HFFc6 (cell line): ENCODE measurements around the gene KLHL10. TPM values are rescaled to one million over a fixed set of nuclear protein-coding genes. Genes with fewer than 3 reads are reported as not detected.

Experiments
- DNase-seq: peaks from one replicate; pipeline ENCODE4 v3.0.0-alpha.2; 2018
- H3K27ac Mint-ChIP-seq: 2 replicates; pipeline ENCODE4 v1.8.0; 2020; ENCODE audit warnings: mild to moderate bottlenecking, mixed read lengths
- H3K27me3 Mint-ChIP-seq: 2 replicates; pipeline ENCODE4 v1.8.0; 2021; ENCODE audit warnings: mild to moderate bottlenecking, moderate library complexity, mixed read lengths; ENCODE audit not compliant: insufficient read depth
- H3K36me3 Mint-ChIP-seq: 2 replicates; pipeline ENCODE4 v1.8.0; 2021; ENCODE audit warnings: low read depth, mixed read lengths
- H3K4me1 Mint-ChIP-seq: 2 replicates; pipeline ENCODE4 v1.8.0; 2020; ENCODE audit warnings: low read depth, mixed read lengths
- H3K4me3 Mint-ChIP-seq: 2 replicates; pipeline ENCODE4 v1.8.0; 2020; ENCODE audit warnings: mild to moderate bottlenecking, moderate library complexity, mixed read lengths
- H3K9me3 Mint-ChIP-seq: 2 replicates; pipeline ENCODE4 v1.8.0; 2020; ENCODE audit warnings: mild to moderate bottlenecking, mixed read lengths
- total RNA-seq, 6 experiments: library from RNA; stranded (reverse); fragmentation: NEBNext Ultra II Directional; extraction: Animal tissue kit (Norgen Biotek cat#: 25700); gene quantifications; 2 replicates in 1 of 6; 3 replicates in 5 of 6; pipeline ENCODE4 v1.2.3, GENCODE V29; 2021
- TF ChIP-seq, protein P1 (sequence below): fragments of 200-600 bp; sonication (generic); IDR thresholded peaks from 2 replicates; pipeline ENCODE4 v1.5.0; 2021; ENCODE audit warnings: antibody characterized with exemption, mild to moderate bottlenecking

KLHL10 gene
- total RNA-seq, 6 experiments from 2014 or later, result not detected

DNA sequence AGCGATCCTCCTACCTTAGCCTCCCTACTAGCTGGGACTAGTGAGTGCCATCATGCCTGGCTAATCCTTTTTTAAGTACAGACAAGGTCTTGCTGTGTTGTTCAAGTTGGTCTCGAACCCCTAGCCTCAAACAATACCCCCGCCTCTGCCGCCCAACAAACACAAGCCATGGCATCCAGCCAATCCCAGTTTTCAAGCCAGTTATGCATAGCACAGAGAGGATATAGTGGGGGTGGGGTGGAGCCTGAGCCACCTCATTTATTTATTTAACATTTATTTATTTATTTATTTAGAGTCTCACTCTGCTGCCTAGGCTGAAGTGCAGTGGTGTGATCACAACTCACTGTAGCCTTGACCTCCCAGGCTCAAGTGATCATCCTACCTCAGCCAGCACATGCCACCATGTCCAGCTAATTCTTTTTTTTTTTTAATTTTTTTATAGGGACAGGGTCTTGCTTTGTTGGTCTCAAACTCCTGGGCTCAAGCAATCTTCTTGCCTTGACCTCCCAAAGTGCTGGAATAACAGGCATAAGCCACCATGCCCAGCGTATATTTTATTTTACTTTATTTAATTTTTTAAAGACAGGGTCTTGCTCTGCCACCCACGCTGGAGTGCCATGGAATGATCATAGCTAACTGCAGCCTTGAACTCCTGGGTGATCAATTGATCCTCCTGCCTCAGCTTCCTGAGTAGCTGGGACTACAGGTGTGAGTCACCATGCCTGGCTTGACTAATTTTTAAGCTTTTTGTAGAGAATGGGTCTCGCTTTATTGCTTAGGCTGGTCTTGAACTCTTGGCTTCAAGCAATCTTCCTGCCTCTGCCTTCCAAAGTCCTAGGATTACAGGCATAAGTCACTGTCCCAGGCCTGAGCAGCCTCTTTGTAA lies 53.8 kb downstream of the KLHL10 start:
- TF ChIP-seq, protein P1, sequence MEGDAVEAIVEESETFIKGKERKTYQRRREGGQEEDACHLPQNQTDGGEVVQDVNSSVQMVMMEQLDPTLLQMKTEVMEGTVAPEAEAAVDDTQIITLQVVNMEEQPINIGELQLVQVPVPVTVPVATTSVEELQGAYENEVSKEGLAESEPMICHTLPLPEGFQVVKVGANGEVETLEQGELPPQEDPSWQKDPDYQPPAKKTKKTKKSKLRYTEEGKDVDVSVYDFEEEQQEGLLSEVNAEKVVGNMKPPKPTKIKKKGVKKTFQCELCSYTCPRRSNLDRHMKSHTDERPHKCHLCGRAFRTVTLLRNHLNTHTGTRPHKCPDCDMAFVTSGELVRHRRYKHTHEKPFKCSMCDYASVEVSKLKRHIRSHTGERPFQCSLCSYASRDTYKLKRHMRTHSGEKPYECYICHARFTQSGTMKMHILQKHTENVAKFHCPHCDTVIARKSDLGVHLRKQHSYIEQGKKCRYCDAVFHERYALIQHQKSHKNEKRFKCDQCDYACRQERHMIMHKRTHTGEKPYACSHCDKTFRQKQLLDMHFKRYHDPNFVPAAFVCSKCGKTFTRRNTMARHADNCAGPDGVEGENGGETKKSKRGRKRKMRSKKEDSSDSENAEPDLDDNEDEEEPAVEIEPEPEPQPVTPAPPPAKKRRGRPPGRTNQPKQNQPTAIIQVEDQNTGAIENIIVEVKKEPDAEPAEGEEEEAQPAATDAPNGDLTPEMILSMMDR, result no peak
- DNase-seq, result no peak
- Mint-ChIP-seq H3K4me3 (no peak overlapping the region), H3K36me3 (peaks cover 29% of the 10 kb centered on the region), H3K27ac (peak overlapping the region; percentile 52; the same call in 1 of the 2 replicates), H3K9me3 (no peaks in the 10 kb centered on the region), H3K4me1 (peaks cover 36% of the 10 kb centered on the region), H3K27me3 (peaks cover 11% of the 10 kb centered on the region)

DNA sequence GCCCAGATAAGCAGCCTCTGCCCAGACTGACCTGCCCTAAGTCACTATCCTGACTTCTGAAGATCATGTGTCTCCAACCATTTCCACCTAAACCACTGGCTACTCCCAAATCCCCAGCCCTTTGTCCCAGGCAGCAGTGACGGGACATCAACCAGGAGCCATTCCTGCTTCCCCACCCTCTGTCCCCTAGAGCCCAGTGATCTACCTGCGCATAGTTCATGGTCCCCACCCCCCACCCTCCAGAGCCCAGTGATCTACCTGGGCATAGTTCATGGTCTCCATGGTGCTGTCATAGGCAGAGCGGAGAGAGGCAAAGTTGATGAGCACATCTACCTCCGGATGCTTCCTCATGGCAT lies 54.4 kb downstream of the KLHL10 start:
- Mint-ChIP-seq H3K27me3 (peaks cover 11% of the 10 kb centered on the region), H3K36me3 (peaks cover 35% of the 10 kb centered on the region)

DNA sequence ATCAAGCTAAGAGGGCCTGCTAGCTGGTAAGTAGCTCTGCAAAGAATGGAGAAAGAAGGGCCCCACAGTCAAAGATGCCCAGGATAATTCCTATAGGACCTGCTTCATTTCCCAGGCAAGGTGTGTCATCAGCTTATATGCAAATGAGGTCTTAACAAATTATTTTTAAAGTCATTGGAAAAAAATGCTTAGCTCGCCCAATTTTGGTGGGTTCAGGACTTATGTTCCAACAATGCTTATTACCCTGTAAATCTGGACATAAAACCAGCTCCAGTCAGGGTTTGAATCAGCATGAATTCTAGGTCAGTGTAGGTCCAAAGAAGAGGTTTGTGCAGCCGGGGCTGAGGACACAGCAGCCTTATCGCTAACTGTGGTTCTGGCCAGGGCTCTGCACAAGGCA lies 55.8 kb downstream of the KLHL10 start:
- TF ChIP-seq, protein P1, result no peak
- H3K36me3 Mint-ChIP-seq, result peaks cover 44% of the 10 kb centered on the region
- H3K4me3 Mint-ChIP-seq, result no peak overlapping the region
- peaks cover 47% of the 10 kb centered on the region for H3K4me1 Mint-ChIP-seq
- peak overlapping the region; percentile 36; the same call in 1 of the 2 replicates for H3K27ac Mint-ChIP-seq
- H3K9me3 Mint-ChIP-seq, result no peaks in the 10 kb centered on the region
- peaks cover 9% of the 10 kb centered on the region for H3K27me3 Mint-ChIP-seq
- no peak for DNase-seq

More for the DNA sequence above, 54.4 kb downstream of the KLHL10 start:
- TF ChIP-seq, protein P1, result no peak
- Mint-ChIP-seq H3K4me3 (no peak overlapping the region), H3K9me3 (no peaks in the 10 kb centered on the region), H3K27ac (peak overlapping the region; percentile 52; the same call in 1 of the 2 replicates), H3K4me1 (peaks cover 43% of the 10 kb centered on the region)
- no peak for DNase-seq

DNA sequence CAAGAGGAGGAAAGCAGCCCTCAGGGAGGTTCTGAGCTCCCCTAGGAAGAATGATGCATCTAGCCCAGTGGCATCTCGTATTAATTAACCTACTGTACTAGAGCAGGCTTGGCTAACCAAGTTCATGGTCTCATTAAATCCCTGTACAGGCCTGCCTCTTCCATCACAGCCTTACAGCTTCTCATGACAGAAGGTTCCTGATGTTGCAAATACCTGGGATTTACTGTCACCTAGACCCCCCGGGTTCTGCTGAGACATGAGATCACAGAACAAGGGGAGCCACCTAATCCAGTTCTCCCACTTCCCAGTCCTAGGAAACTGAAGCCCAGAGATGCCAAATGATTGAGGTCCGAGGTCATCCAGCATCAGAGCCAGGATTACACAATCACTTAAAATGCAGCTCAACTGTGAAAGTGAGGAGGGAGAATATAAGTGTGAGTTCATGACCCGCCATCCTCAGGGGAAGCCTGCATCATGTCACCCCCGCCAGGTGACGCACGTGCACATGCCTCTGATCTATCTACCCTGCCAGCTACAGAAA lies 57.2 kb downstream of the KLHL10 start:
- peak overlapping the region; percentile 49 for H3K4me3 Mint-ChIP-seq
- peaks cover 53% of the 10 kb centered on the region for H3K36me3 Mint-ChIP-seq
- TF ChIP-seq, protein P1, result peak; percentile 31; the same call in 1 of the 2 replicates
- peak overlapping the region; percentile 93 for H3K27ac Mint-ChIP-seq
- H3K4me1 Mint-ChIP-seq, result peaks cover 52% of the 10 kb centered on the region
- peak; percentile 96 for DNase-seq
- H3K27me3 Mint-ChIP-seq, result peaks cover 9% of the 10 kb centered on the region
- H3K9me3 Mint-ChIP-seq, result no peaks in the 10 kb centered on the region

DNA sequence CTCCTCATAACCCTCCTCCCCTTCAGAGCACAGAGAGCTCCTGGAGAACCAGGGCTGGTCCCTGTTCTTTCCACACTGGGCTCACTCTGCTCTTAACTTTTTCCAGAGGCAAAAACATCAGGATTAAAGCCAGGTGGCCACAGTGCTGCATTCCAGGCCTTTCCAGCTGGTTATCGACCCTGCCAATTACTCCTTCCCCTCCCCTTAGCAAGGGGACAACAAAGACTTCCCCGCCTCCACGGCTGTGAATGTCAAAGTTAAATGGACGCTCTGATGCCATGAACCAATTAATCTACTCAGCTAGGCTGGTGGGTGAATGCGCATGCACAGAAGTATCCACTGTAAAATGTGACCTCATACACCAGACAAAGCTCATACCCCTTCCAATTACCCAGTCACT lies 58.0 kb downstream of the KLHL10 start:
- peak; percentile 16 for DNase-seq
- Mint-ChIP-seq H3K36me3 (peaks cover 53% of the 10 kb centered on the region), H3K4me1 (peaks cover 52% of the 10 kb centered on the region), H3K9me3 (no peaks in the 10 kb centered on the region), H3K27ac (peak overlapping the region; percentile 93), H3K4me3 (peak overlapping the region; percentile 49), H3K27me3 (peaks cover 9% of the 10 kb centered on the region)
- TF ChIP-seq, protein P1, result no peak
